Bronchial epithelial cell (primary cell): Measurements from ENCODE around the gene TUBB1. TPM values are rescaled to one million over a fixed set of nuclear protein-coding genes. Genes with fewer than 3 reads are reported as not detected.

ENCODE experiments used
- DNase-seq: peaks from one replicate; pipeline ENCODE4 v3.0.0-alpha.2; 2010; ENCODE audit warnings: low read depth
- FAIRE-seq: peaks from 2 replicates; lab custom pipeline; 2011; peaks lifted over from hg19 to GRCh38; lab: Jason Lieb, UNC
- H3K27me3 ChIP-seq: 2 replicates; pipeline ENCODE4 v1.5.1; 2011; ENCODE audit warnings: low read length; ENCODE audit not compliant: control insufficient read depth, insufficient read depth
- H3K36me3 ChIP-seq: 2 replicates; pipeline ENCODE4 v1.5.1; 2011; ENCODE audit warnings: low read length; ENCODE audit not compliant: control insufficient read depth, insufficient read depth
- H3K4me3 ChIP-seq: 2 replicates; pipeline ENCODE4 v1.5.1; 2011; ENCODE audit warnings: mild to moderate bottlenecking, low read depth, low read length, control low read depth
- CTCF ChIP-seq: IDR thresholded peaks from 2 replicates; pipeline ENCODE4 v1.5.1; 2011; ENCODE audit warnings: mild to moderate bottlenecking, moderate library complexity, low read length, control low read depth, inconsistent platforms; ENCODE audit not compliant: insufficient read depth, severe bottlenecking
- total RNA-seq: library from RNA; depleted of rRNA; stranded (reverse); fragments of >200 nt; gene quantifications from 2 replicates; pipeline ENCODE4 v1.2.1, GENCODE V29; 2014

The TUBB1 gene
- total RNA-seq, 1 donor from 2014 or later, result not detected

- DNase-seq (no peak), FAIRE-seq (no peak)
- H3K4me3 ChIP-seq, result peak overlapping the region; percentile 70
- peaks cover 8% of the 10 kb centered on the region for H3K36me3 ChIP-seq
- no peaks in the 10 kb centered on the region for H3K27me3 ChIP-seq
- no peak for TF ChIP-seq CTCF
Measured at GRCh38 chr20:59005523-59006166, 13.6 kb upstream of the TUBB1 start.

- TF ChIP-seq CTCF, result no peak
- Histone ChIP-seq H3K36me3 (peaks cover 7% of the 10 kb centered on the region), H3K27me3 (no peaks in the 10 kb centered on the region), H3K4me3 (peak overlapping the region; percentile 70)
- DNase-seq (no peak), FAIRE-seq (no peak)
Measured at GRCh38 chr20:59006167-59006863, 12.9 kb upstream of the TUBB1 start.

- Histone ChIP-seq H3K36me3 (peaks cover 3% of the 10 kb centered on the region), H3K4me3 (peak within 1 kb of the TSS; percentile 70), H3K27me3 (no peaks in the 10 kb centered on the region)
- FAIRE-seq (no peak), DNase-seq (no peak)
- no peak for TF ChIP-seq CTCF
Measured at GRCh38 chr20:59006864-59007664, 12.2 kb upstream of the TUBB1 start, which contains the start of gene CTSZ. TSS of gene CTSZ (minus strand) at chr20:59007254. CDS start at chr20:59007128, 126 bp downstream.

- DNase-seq (no peak), FAIRE-seq (no peak)
- H3K4me3 ChIP-seq, result no peak overlapping the region
Measured at GRCh38 chr20:59007665-59008511, 11.3 kb upstream of the TUBB1 start.

More at GRCh38 chr20:59007665-59008511, 11.3 kb upstream of the TUBB1 start:
- H3K27me3 ChIP-seq, result no peaks in the 10 kb centered on the region
- H3K36me3 ChIP-seq, result peaks cover 3% of the 10 kb centered on the region
- no peak for TF ChIP-seq CTCF
